Endothelial cell of umbilical vein (primary cell): ENCODE data around the gene LAG3. TPM values are rescaled to one million over a fixed set of nuclear protein-coding genes. Genes with fewer than 3 reads are reported as not detected.

Source experiments
- BruUV-seq: library from RNA; stranded (reverse); fragments of 400-500 nt; replicated peaks from 2 replicates; lab custom pipeline; 2021; lab: Mats Ljungman, UMichigan
- CTCF ChIA-PET: fragments of 300-600, 350-600 bp; sonication (Branson Sonifier 250); formaldehyde crosslinking; loops from one replicate; lab custom pipeline; 2021; ENCODE audit warnings: antibody characterized with exemption, inconsistent platforms; lab: Charles Lee
- POLR2A ChIA-PET: fragments of 300-600, 350-600 bp; sonication (Branson Sonifier 250); formaldehyde crosslinking; loops from one replicate; lab custom pipeline; 2021; ENCODE audit warnings: antibody characterized with exemption, inconsistent platforms; lab: Charles Lee
- DNase-seq: peaks from one replicate; pipeline ENCODE4 v3.0.0-alpha.2; 2011; ENCODE audit warnings: low read depth, low spot score
- FAIRE-seq: peaks from 2 replicates; lab custom pipeline; 2011; peaks lifted over from hg19 to GRCh38; lab: Jason Lieb, UNC
- H2AFZ ChIP-seq: 2 replicates; pipeline ENCODE4 v1.6.0; 2012; ENCODE audit warnings: low read depth, low read length, control low read depth, inconsistent platforms
- H3K27ac ChIP-seq: 2 replicates; pipeline ENCODE4 v1.5.1; 2011; ENCODE audit warnings: low read depth, mild to moderate bottlenecking, control low read depth, low read length, moderate library complexity; ENCODE audit not compliant: insufficient read depth
- H3K27me3 ChIP-seq, 2 experiments: 2 replicates each; pipeline versions ENCODE4 v1.6.0 to v1.6.1; 2011; ENCODE audit warnings: low read length in 2 of 2, mixed read lengths in 1 of 2; ENCODE audit not compliant: control insufficient read depth in 2 of 2, insufficient read depth in 2 of 2
- H3K36me3 ChIP-seq, 2 experiments: 2 replicates in 1 of 2; 3 replicates in 1 of 2; pipeline ENCODE4 v1.5.1; 2011; ENCODE audit warnings: low read length in 2 of 2, mild to moderate bottlenecking in 1 of 2, moderate library complexity in 1 of 2; ENCODE audit not compliant: control insufficient read depth in 2 of 2, insufficient read depth in 2 of 2; ENCODE audit errors: extremely low read depth in 1 of 2
- H3K4me1 ChIP-seq: 3 replicates; pipeline ENCODE4 v1.5.1; 2011; ENCODE audit warnings: mild to moderate bottlenecking, low read length; ENCODE audit not compliant: control insufficient read depth, insufficient read depth; ENCODE audit errors: extremely low read depth
- H3K4me2 ChIP-seq: 2 replicates; pipeline ENCODE4 v1.6.1; 2011; ENCODE audit warnings: low read length, control low read depth, mixed read lengths; ENCODE audit not compliant: insufficient read depth
- H3K4me3 ChIP-seq, 3 experiments: fragments of 200-600 bp in 1 of 3; sonication (generic), shearing (Covaris generic) in 1 of 3; replicated peaks in 1 of 3; 2 replicates each; pipeline ENCODE4 v1.5.1; 2011 to 2016; ENCODE audit warnings: control low read depth in 3 of 3, low read length in 3 of 3, mild to moderate bottlenecking in 2 of 3, inconsistent platforms in 1 of 3, low read depth in 1 of 3, moderate library complexity in 1 of 3; ENCODE audit not compliant: insufficient read depth in 1 of 3
- H3K79me2 ChIP-seq: 2 replicates; pipeline ENCODE4 v1.6.0; 2012; ENCODE audit warnings: low read length, inconsistent platforms; ENCODE audit not compliant: control insufficient read depth, insufficient read depth
- H3K9ac ChIP-seq: replicated peaks from 2 replicates; pipeline ENCODE3; 2011; ENCODE audit warnings: low read length, control low read depth; ENCODE audit not compliant: insufficient read depth; ENCODE audit errors: extremely low read depth
- H3K9me1 ChIP-seq: replicated peaks from 3 replicates; pipeline ENCODE4 v1.6.0; 2011; ENCODE audit warnings: mild to moderate bottlenecking, low read length; ENCODE audit not compliant: control insufficient read depth, insufficient read depth; ENCODE audit errors: extremely low read depth
- H3K9me3 ChIP-seq: replicated peaks from 2 replicates; pipeline ENCODE4 v1.5.1; 2012; ENCODE audit warnings: low read length, inconsistent platforms; ENCODE audit not compliant: control insufficient read depth, insufficient read depth
- H4K20me1 ChIP-seq: replicated peaks from 2 replicates; pipeline ENCODE3; 2011; ENCODE audit warnings: mild to moderate bottlenecking, low read length; ENCODE audit not compliant: control insufficient read depth, insufficient read depth; ENCODE audit errors: extremely low read depth
- EZH2 ChIP-seq: IDR thresholded peaks from 2 replicates; pipeline ENCODE4 v1.6.1; 2012; ENCODE audit warnings: borderline replicate concordance, low read depth, mild to moderate bottlenecking, moderate library complexity, low read length, inconsistent platforms; ENCODE audit not compliant: severe bottlenecking
- FOS ChIP-seq: IDR thresholded peaks from 2 replicates; pipeline ENCODE4 v1.6.1; 2011; ENCODE audit warnings: mild to moderate bottlenecking, low read length, moderate library complexity, borderline replicate concordance; ENCODE audit not compliant: insufficient read depth
- GATA2 ChIP-seq: IDR thresholded peaks from 2 replicates; pipeline ENCODE4 v1.7.0; 2011; ENCODE audit warnings: low read depth, mild to moderate bottlenecking, moderate library complexity, mixed read lengths, low read length; ENCODE audit not compliant: insufficient read length, insufficient read depth
- JUN ChIP-seq: IDR thresholded peaks from 2 replicates; pipeline ENCODE4 v1.6.1; 2011; ENCODE audit warnings: borderline replicate concordance, low read depth; ENCODE audit not compliant: insufficient read length, insufficient read depth
- MAX ChIP-seq: IDR thresholded peaks from 2 replicates; pipeline ENCODE4 v1.6.1; 2011; ENCODE audit not compliant: insufficient read depth, insufficient read length
- MYC ChIP-seq: IDR thresholded peaks from one replicate; pipeline ENCODE4 v1.6.1; 2011; ENCODE audit warnings: mild to moderate bottlenecking, low read depth, low read length
- POLR2A ChIP-seq: IDR thresholded peaks from 2 replicates; pipeline ENCODE4 v1.6.1; 2012; ENCODE audit warnings: low read depth, mild to moderate bottlenecking, control low read depth, low read length
- POLR2AphosphoS5 ChIP-seq: IDR thresholded peaks from 2 replicates; pipeline ENCODE4 v1.6.1; 2012; ENCODE audit warnings: low read depth, mild to moderate bottlenecking, control low read depth, low read length, moderate library complexity; ENCODE audit not compliant: insufficient read depth
- dilution Hi-C: fragments of 300-500 bp; cut with MboI; formaldehyde crosslinking; loops from one replicate; pipeline ENCODE4 v1.15.0; 2019; ENCODE audit warnings: low sequenced_read_pairs; ENCODE audit not compliant: extremely low pct_ligation_motif_present
- intact Hi-C: fragments of 100-400 bp; cut with micrococcal nuclease; formaldehyde crosslinking; loops from one replicate; pipeline ENCODE4 v1.10.0; 2022
- polyA plus RNA-seq, 4 experiments: library from polyadenylated mRNA; depleted of rRNA in 3 of 4; stranded (reverse) in 3 of 4; unstranded in 1 of 4; fragments of >200 nt; gene quantifications; 2 replicates each; pipeline versions ENCODE4 v1.2.1 to v1.2.3, GENCODE V29; 2011 to 2012; ENCODE audit warnings: missing spikeins in 1 of 4
- total RNA-seq: library from RNA; stranded (reverse); gene quantifications from 2 replicates; pipeline ENCODE4 v1.2.3, GENCODE V29; 2021

Gene LAG3
- total and polyA plus RNA-seq, 2 donors (not counting 3 experiments of a cell fraction or from before 2014, with no cell fraction given): 1.3 to 3.8 TPM

- Histone ChIP-seq H3K9me1 (no peaks in the 10 kb centered on the region), H2AFZ (no peak overlapping the region), H3K36me3 (no peaks in the 10 kb centered on the region), H3K4me1 (no peaks in the 10 kb centered on the region), H3K79me2 (no peaks in the 10 kb centered on the region), H3K4me2 (no peak overlapping the region), H3K9ac (no peak overlapping the region), H4K20me1 (no peaks in the 10 kb centered on the region), H3K9me3 (no peaks in the 10 kb centered on the region), H3K4me3 (no peak overlapping the region), H3K27me3 (peaks cover 0 to 2% of the 10 kb centered on the region in 2 experiments), H3K27ac (no peak overlapping the region)
- ChIA-PET POLR2A (no interaction called here), CTCF (interaction anchor here (1.5 to 9.5 kb wide), 2 partner anchors 18 to 31 kb away, joined by 7 to 107 read pairs; partner anchors contain the start of gene MLF2)
- FAIRE-seq (no peak), DNase-seq (no peak)
- dilution Hi-C loops (no loop called here), intact Hi-C loops (no loop called here)
- TF ChIP-seq POLR2A: no peak
- no peak for TF ChIP-seq JUN
- TF ChIP-seq EZH2: no peak
- no peak for TF ChIP-seq POLR2AphosphoS5
- TF ChIP-seq FOS: no peak
- TF ChIP-seq MAX: no peak
- no peak for TF ChIP-seq MYC
- no TSS peak for BruUV-seq
Observed at GRCh38 chr12:6784761-6785160, 12.4 kb downstream of the LAG3 start.

GRCh38 chr12:6786416-6787094 lies 14.2 kb downstream of the LAG3 start:
- no peaks in the 10 kb centered on the region for H3K79me2 ChIP-seq
- H3K27me3 ChIP-seq: peaks cover 0 to 2% of the 10 kb centered on the region in 2 experiments
- no peaks in the 10 kb centered on the region for H3K9me3 ChIP-seq
- intact Hi-C loops: no loop called here
- H3K4me3 ChIP-seq: no peak overlapping the region
- TF ChIP-seq MAX (no peak), GATA2 (no peak), POLR2AphosphoS5 (no peak), MYC (no peak), POLR2A (no peak)
- no TSS peak for BruUV-seq
- POLR2A ChIA-PET: no interaction called here
- CTCF ChIA-PET: interaction anchor here (1.4 to 1.6 kb wide), 2 partner anchors 20 to 27 kb away, joined by 4 to 5 read pairs; partner anchors contain the start of gene PTMS
- dilution Hi-C loops: no loop called here
- H3K4me2 ChIP-seq: no peak overlapping the region
- H3K4me1 ChIP-seq: no peaks in the 10 kb centered on the region
- H3K36me3 ChIP-seq: no peaks in the 10 kb centered on the region
- H3K9me1 ChIP-seq: no peaks in the 10 kb centered on the region
- no peak for FAIRE-seq
- H4K20me1 ChIP-seq: no peaks in the 10 kb centered on the region
- H3K27ac ChIP-seq: no peak overlapping the region
- H3K9ac ChIP-seq: no peak overlapping the region
- DNase-seq: no peak
- no peak overlapping the region for H2AFZ ChIP-seq
